ENCODE results near the gene KANSL1.

GRCh38 chr17:46135126-46135812, 58.0 kb downstream of the KANSL1 start:
- TF ChIP-seq CTCF (IDR thresholded peaks at IDR 0.05) (no peak), POLR2A (IDR thresholded peaks at IDR 0.05) (no peak)
